Muscle layer of duodenum (tissue), 2 donors: ENCODE data around the gene BMP8B.
"Not testable (repeated sequence)": the region's sequence is repeated elsewhere in the genome, so short reads cannot be mapped to it uniquely, and the experiment has no call there.

Experiments used
- H3K27ac ChIP-seq: one replicate; pipeline ENCODE4 v1.7.0; 2013; ENCODE audit warnings: mild to moderate bottlenecking, low read length
- H3K27me3 ChIP-seq: one replicate; pipeline ENCODE4 v1.7.0; 2013; ENCODE audit warnings: low read depth, mild to moderate bottlenecking, control low read depth, low read length
- H3K36me3 ChIP-seq, 2 donors: one replicate each; pipeline ENCODE4 v1.7.0; 2013; ENCODE audit warnings: low read length in 2 of 2, control low read depth in 1 of 2, mild to moderate bottlenecking in 1 of 2; ENCODE audit not compliant: insufficient read depth in 2 of 2, control insufficient read depth in 1 of 2
- H3K4me1 ChIP-seq, 2 donors: one replicate each; pipeline ENCODE4 v1.7.0; 2013; ENCODE audit warnings: low read length in 2 of 2, mild to moderate bottlenecking in 2 of 2, control low read depth in 1 of 2, moderate library complexity in 1 of 2; ENCODE audit not compliant: insufficient read depth in 2 of 2, control insufficient read depth in 1 of 2
- H3K4me3 ChIP-seq, 2 donors: one replicate each; pipeline ENCODE4 v1.7.0; 2013; ENCODE audit warnings: low read length in 2 of 2, low read depth in 1 of 2, mild to moderate bottlenecking in 1 of 2
- H3K9me3 ChIP-seq, 2 donors: one replicate each; pipeline ENCODE4 v1.7.0; 2013; ENCODE audit warnings: low read length in 2 of 2, control low read depth in 1 of 2, mild to moderate bottlenecking in 1 of 2; ENCODE audit not compliant: control insufficient read depth in 1 of 2
- donor health status: healthy.

BMP8B gene

DNA sequence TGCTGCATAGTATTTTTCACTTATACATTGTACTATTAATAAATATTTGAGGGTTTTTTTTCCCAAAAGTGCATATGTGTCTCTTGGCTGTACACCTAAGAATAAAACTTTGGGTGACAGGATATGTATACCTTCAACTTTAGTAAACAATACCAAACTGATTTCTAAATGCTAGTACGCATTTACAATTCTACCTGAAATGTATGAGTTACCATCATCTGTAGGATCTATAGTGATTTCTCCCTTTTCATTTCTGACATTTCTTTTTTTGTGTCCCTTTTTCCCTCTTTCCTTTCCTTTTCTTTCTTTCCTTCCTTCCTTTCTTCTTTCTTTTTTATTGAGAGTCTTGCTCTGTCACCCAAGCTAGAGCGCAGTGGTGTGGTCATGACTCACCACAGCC is 16.7 kb upstream of the BMP8B start:
- H3K36me3 ChIP-seq: no peaks in the 10 kb centered on the region
- H3K4me1 ChIP-seq: no peaks in the 10 kb centered on the region
- H3K4me3 ChIP-seq: no peak overlapping the region
- no peaks in the 10 kb centered on the region for H3K27me3 ChIP-seq
- no peak overlapping the region for H3K27ac ChIP-seq
- peaks cover 0 to 7% of the 10 kb centered on the region in 2 donors for H3K9me3 ChIP-seq

DNA sequence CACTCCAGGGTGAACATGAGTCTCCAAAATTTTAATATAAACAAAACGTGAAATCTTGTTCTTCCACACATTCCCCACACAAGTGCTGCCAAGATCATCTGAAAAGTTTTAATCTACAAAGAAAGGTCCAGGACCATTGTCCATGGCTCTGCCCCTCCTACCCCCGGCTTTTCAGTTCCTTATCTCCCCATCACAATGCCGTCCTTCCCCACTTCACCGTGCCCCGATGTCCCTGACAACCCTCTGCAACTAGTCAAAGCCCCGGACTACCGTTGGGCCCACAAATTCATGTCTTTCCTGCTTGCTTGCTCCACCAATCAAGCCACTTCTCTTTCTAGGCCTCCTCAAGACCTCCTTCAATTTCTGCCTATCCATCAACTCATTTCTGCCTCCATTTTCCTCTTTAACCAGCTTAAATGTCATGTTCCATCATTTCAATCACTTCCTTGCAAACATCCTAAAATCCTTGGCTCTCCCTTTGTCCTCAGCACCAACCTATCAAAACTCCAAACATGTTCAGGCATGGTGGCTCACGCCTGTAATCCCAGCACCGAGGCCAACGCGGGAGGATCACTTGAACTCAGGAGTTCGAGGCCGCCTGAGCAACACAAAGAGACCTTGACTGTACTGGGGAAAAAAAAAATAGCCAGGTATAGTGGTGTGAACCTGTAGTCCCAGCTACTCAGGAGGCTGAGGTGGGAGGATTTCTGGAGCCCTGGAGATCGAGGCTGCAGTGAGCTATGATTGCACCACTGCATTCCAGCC is 14.0 kb upstream of the BMP8B start:
- Histone ChIP-seq H3K9me3 (peaks cover 0 to 7% of the 10 kb centered on the region in 2 donors), H3K27me3 (no peaks in the 10 kb centered on the region), H3K4me1 (no peaks in the 10 kb centered on the region), H3K36me3 (no peaks in the 10 kb centered on the region), H3K4me3 (no peak overlapping the region), H3K27ac (no peak overlapping the region)

DNA sequence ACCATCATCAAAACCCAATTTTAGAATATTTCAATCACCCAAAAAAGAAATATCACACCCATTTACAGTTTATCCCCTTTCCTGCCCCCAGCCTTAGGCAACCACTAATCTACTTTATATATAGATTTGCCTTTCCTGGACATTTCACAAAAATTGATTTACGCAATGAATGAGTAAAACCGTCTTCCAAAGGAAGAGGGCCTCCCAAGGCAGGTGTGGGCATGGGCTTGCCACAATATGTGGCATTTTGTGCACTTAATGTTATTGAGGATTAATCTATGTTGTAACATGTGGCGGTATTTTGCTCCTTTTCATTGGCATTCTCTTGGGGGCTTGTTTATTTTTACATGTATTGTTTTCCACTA is 11.8 kb upstream of the BMP8B start:
- Histone ChIP-seq H3K27me3 (no peaks in the 10 kb centered on the region), H3K27ac (no peak overlapping the region), H3K4me3 (no peak overlapping the region), H3K4me1 (no peaks in the 10 kb centered on the region), H3K9me3 (peaks cover 0 to 2% of the 10 kb centered on the region in 2 donors), H3K36me3 (no peaks in the 10 kb centered on the region)

DNA sequence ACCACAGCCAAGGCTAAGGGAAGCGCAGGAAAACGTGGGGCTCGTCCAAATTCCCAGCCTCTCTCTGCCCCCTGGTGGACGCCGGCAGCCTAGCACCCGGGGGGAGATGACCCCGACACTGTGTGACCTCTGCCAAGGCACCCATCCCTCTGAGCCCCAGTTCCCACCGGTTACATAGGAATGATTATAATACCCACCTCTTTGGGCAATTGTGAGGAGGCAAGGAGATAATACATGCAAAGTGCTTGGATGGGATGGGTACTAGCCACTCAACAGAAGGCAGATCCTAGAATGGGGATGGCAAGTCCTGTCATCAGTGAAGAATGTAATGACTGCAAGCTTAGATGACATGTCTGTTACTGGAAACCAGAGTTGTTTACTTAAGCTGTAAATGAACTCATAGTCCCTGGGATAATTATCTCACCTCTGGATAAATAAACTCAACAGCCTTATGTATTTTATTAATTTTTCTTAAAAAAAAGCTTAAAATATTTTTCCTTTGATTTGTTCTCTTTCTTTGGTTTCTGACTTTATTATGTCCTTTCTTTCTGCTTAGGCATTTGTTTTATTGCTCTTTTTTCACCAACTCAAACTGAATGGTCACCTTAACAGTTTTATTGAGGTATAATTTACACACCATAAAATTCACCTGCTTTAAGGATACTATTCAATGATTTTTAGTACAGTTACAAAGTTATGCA is 11.3 kb upstream of the BMP8B start:
- H3K27me3 ChIP-seq: no peaks in the 10 kb centered on the region
- H3K9me3 ChIP-seq: no peaks in the 10 kb centered on the region
- H3K36me3 ChIP-seq: no peaks in the 10 kb centered on the region
- H3K4me1 ChIP-seq: no peaks in the 10 kb centered on the region
- H3K27ac ChIP-seq: no peak overlapping the region
- no peak overlapping the region for H3K4me3 ChIP-seq

DNA sequence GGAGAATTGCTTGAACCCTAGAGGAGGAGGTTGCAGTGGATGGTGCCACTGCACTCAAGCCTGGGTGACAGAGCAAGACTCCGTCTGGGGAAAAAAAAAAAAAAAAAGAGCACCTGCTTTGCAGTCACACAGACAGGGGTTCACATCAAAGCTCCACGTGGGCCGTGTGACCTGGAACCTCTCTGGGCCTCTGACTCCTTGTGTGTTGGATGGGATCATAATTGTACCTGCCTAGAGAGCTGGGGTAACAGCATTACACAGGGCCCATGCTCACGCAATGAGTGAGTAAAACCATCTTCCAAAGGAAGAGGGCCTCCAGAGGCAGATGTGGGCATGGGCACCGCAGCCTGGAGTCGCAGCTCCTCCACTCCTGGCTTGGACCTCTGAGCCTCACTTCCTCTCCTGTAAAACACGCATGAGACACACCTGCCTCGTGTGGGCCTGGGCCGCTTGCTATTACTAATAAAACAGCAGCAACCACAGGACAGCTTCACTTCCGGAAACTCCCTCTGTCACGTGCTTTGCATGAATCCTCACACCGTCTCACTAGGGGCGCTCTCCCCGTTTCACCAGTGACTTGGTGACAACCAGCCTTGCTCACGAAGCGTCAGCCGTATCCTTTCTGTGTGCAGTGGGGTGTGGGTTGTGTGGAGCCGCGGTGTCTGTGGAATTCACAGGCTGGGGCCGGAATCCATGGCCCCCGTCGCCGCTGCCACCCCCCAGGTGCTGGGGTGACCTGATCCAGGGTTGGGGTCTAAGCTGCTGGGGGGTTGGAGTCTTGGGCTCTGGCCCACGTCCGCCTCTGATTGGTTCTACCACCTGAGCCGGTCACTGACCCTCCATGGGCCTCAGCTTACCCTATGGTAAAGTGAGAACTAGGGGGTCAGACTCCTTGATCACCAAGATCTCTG is 10.4 kb upstream of the BMP8B start:
- peak overlapping the region in 1 of 2 donors; percentile 2 for H3K4me3 ChIP-seq
- H3K36me3 ChIP-seq, H3K27me3 ChIP-seq, H3K4me1 ChIP-seq, H3K9me3 ChIP-seq: not testable (repeated sequence)
- H3K27ac ChIP-seq: peak overlapping the region; percentile 39

DNA sequence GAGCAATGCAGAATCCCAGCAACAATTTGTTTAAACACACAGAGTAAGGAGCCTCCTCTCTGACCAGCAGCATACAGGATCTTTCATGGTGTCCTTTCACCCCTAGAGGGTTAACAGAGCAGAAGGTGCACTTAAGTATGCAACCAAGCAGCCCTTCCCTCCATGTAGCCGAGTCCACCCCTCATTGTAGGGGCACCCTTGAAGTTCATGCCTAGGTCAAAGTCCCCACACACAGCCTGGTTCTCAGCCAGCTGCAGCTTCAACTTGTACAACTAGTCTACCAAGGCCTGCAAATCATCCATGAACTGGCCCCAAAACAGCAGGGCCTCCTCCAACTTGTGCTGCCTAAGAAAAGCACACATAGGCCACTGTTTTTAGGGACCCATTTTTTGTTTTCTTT is 7.0 kb upstream of the BMP8B start:
- H3K9me3 ChIP-seq: no peaks in the 10 kb centered on the region
- H3K4me3 ChIP-seq: no peak overlapping the region
- no peak overlapping the region for H3K27ac ChIP-seq
- no peaks in the 10 kb centered on the region for H3K27me3 ChIP-seq
- H3K4me1 ChIP-seq: no peaks in the 10 kb centered on the region
- no peaks in the 10 kb centered on the region for H3K36me3 ChIP-seq

DNA sequence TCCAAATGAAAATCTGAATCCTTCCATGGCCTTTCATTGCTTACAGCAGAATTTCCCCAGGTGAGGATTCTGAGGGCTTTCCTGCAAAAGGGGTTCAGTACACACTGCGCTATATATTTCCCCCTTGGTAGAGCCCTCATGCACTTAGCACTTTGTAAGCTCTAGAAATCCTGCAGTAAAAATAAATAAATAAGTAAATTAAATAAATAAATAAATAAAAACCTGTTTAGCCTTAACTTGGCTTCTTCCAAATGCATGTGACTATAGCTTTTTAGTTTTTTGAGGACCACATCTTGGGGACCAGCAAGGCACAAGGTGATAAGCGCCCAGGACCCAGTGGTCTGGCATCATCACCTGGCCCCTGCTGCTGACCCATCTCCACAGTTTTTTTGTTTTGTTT is 3.2 kb upstream of the BMP8B start:
- Histone ChIP-seq H3K27me3 (peaks cover 7% of the 10 kb centered on the region), H3K36me3 (no peaks in the 10 kb centered on the region), H3K27ac (no peak overlapping the region), H3K9me3 (no peaks in the 10 kb centered on the region), H3K4me1 (peaks cover 0 to 12% of the 10 kb centered on the region in 2 donors), H3K4me3 (no peak overlapping the region)

DNA sequence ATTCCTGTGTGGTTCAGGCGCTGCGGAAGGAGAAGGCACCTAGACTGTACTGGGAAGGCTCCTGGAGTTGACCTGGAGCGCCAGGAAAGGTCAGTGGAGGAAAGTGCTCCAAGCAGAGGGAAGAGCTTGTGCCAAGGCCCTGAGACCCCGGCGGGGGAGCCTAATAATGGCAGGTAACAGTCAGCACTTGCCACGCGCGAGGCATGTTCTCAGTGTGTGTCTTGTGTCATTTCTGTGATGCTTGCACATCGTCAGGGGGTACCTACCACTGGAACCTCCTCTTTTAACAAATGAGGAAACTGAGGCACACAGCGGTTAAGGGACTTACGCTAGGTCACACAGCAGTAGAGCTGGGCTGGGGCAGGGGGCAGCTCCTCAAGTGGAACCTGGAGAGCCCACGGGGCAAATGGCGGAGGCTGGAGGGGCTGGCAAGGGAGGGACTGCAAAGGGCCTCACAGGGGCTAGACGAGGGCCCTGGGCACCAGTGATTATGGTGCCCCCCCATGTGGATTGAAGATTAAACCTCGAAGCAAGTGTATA is 976 bp upstream of the BMP8B start:
- peaks cover 7% of the 10 kb centered on the region for H3K27me3 ChIP-seq
- peak overlapping the region; percentile 16 to 60 for H3K4me3 ChIP-seq
- H3K36me3 ChIP-seq: no peaks in the 10 kb centered on the region
- peaks cover 0 to 12% of the 10 kb centered on the region in 2 donors for H3K4me1 ChIP-seq
- no peak overlapping the region for H3K27ac ChIP-seq
- H3K9me3 ChIP-seq: no peaks in the 10 kb centered on the region

DNA sequence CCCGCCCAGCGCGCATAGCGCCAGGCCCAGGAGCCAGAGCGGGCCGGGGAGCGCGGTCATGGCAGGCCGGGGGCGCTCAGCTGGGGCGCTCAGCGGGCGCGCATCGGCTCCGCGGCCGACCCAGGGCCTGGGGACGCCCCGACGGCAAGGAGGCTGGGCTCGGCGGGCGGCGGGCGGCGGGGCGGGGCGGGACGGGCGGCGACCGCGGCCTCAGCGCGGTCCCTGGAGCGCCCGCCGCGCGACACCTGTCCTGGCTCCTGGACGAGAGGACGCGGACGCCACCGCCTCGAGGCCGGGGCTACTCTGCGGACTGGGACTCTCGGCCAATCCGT is 273 bp downstream of the BMP8B start:
- Histone ChIP-seq H3K4me3 (peak overlapping the region in 1 of 2 donors; percentile 60), H3K9me3 (no peaks in the 10 kb centered on the region), H3K4me1 (peaks cover 0 to 12% of the 10 kb centered on the region in 2 donors), H3K27ac (no peak overlapping the region), H3K27me3 (peaks cover 7% of the 10 kb centered on the region), H3K36me3 (no peaks in the 10 kb centered on the region)

DNA sequence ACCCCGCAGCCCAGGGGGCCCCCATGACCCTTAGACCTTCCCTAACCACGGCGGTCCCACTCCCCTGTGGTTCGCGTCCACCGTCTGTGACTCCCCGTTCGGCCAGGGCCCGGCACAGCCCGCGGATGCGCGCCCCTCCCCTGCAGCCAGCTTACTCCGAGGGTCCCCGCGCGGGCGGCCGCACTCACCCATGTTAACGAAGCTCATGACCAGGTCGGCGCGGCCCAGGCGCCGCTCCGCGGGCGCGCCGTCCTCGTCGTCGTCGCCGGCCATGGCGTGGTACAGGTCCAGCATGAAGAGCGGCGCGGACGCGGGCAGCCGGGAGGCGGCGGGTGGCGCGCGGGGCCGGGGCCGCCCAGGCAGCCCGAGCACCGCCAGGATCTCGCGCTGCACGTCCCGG is 701 bp downstream of the BMP8B start:
- H3K4me1 ChIP-seq: peaks cover 0 to 12% of the 10 kb centered on the region in 2 donors
- not testable (repeated sequence) for H3K9me3 ChIP-seq, H3K4me3 ChIP-seq, H3K27me3 ChIP-seq, H3K27ac ChIP-seq, H3K36me3 ChIP-seq

DNA sequence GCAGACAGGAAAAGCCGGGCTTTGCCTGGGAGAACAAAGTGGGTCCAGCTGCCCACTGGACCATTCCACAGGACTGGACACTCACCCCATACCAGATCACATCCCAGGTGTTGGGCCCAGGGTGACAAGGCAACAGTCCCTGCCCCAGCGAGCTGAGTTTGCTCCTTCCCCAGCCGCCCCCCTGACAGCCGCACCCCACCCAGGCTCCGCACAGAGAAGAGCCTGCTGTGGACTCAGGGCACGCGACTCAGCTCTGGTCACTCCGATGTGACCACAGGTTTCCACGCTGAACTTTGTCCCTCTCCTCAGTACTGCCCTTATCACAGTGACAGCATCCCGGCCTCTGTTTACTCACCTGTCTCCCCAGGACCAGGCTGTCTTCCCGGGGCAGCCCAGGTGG is 1.2 kb downstream of the BMP8B start:
- H3K9me3 ChIP-seq: no peaks in the 10 kb centered on the region
- H3K27me3 ChIP-seq: peaks cover 7% of the 10 kb centered on the region
- H3K4me3 ChIP-seq: no peak overlapping the region
- peaks cover 0 to 12% of the 10 kb centered on the region in 2 donors for H3K4me1 ChIP-seq
- no peak overlapping the region for H3K27ac ChIP-seq
- no peaks in the 10 kb centered on the region for H3K36me3 ChIP-seq
